ENCODE measurements around the gene BNC2.

The BNC2 gene

DNA sequence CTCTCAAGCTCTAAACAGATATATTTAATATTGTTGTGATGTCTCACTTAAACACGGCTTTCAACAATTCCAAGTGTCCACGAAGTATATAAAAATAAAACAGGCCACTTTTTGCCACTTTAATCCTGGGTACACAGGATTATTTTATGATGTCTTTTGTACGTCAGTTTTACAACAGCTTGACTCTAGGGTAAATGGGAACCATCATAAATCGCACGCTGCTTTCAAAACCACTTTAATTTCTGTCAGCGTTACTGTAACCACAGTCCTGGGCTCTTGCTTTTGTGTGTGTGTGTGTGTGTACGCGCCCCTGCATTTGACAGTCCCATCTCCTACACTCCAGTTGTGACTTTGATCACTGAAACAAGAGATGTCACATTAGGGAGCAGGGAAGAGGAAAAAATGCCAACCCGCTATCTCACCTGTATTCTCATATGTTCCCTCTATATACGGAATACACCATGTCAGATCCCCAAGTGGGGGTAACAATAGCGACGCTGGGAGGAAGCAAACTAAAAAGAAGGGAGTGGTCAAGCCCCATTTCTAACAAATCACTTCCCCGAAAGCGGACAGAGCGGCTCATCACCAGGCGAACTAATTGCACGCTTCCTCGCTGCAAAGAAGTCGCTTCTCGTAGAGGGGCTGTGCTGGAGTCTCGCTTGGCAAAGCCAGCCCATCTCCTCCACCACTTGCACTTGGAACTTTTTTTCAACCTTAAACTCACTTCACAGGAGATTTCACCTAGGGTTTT lies 1.2 kb downstream of the BNC2 start:
- no peak for DNase-seq

DNA sequence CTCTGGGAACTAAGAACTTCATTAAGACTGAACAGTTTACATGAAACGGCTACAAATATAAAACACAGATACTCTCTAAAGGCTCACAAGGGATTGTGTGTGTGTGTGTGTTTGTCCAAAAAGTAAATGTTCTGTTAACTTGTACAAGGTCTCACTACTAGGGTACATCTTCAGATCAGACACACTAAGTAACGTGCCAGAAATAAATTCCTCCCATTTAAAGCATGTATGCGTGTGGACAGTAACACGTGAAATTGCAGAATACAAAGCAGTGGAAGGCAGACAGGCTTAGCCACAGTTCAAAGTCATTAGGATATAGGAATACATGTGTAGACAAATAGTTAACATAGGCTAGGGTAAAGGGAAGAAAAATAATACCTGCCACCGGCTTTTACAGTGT lies 1.8 kb downstream of the BNC2 start:
- no peak for DNase-seq

DNA sequence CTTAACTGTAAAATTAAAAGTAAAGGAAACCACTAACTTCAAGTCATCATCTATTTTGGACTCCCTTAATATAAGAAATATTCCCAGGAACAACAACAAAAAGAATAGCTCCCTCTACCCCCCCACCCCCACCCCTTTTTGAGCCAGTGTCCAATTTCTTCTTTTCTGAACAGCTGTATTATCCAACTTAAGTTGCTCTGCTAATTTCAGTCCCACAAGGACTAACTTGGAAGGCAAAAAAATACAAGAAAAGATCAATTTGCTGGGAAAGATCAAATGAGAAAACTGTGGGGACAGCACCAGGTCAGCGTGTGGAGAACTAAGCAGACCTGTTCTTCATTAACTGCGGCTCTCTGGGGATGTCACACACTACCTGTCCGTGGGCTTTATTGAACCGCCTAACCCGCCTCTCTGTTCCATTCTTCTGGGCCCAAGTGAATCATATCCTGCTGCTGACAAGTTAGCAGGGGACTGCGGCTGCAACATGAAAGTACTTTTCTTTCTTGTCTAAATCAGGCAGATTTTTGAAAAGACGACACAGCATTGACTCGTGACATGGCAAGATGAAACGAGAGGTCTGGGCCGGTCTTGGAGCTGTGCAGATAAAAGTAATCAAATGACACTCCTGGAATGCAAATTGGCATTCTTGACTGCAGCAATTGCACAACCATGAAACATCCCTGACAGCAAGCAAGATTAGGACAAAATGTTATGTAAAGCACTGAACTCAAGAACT lies 2.7 kb downstream of the BNC2 start:
- DNase-seq: no peak

- no peak for DNase-seq
These were observed 3.9 kb downstream of the BNC2 start for GRCh38 chr9:16866587-16866986.

DNA sequence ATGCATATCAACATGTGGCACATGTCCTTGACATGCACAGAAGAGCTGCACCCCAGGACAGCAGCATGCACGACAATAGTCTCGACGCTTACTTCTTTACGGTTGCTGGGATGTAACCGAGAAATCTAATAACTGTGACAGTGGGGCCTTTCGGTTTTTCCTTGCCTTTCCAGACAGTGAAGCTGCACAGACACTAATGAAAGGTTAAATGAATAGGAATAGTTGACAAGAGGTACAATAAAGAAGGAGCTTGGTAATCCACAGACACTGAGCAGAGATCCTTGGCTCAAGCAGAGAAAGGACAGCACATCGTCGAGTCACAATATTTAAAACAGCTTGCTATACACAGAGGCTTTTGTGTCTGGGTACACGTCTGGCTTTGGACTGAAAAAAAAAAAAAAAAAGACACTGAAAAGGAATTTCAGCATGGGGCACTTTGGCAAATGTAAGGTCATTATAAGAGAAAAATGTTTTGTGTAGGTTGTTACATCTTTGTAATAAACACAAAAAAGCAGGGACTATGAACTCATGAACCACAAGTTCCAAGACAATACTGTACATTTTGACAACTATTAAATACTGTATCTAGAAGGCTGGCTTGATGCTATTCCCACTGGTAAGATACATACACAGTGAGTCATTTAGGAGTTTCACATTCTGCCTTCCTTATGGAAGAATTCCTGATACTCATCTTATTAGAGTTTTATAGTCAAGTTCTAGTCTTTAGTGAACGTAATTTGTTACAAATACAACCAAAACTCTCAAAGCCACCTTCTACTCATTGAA lies 5.6 kb downstream of the BNC2 start:
- DNase-seq: no peak

DNA sequence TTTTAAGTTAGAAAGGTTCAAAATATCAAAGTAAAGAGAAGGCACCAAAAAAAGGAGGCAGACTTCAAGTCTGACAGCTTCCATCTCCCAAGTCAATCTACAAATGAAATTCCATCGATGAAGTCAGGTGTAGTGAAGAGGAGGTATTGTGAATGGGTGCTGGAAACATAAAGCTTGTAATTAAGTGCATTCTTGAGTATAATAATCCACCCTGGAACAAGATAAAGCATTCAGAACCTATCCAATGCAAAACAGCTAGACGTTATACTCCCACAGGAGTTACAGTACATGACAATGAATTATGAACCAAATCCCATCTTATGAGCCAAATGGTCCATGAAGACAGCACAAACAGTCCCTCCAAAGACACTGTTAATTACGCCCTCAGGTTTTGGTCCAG lies 22.3 kb downstream of the BNC2 start:
- no peak for DNase-seq

DNA sequence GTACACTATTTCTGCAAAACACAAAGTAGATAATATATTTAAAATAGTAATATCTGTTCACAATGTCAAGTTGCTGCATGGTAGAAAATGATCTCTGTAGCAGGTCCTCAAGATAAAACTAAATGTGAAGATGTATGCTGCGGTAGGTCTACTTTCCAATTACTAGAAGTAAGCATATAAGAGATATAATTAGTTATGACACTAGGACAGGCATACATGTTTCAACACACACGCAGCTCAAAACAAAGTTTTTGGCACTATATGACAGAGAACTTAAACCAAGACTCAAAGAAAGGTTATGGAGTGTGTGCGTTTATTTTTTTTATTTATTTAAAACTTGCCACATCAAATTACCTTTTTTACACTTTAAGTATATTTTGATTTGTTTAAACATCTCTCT lies 23.5 kb downstream of the BNC2 start:
- no peak for DNase-seq

- no peak for DNase-seq
These were observed 24.1 kb downstream of the BNC2 start for GRCh38 chr9:16846367-16846766.

GRCh38 chr9:16834817-16835216 lies 35.7 kb downstream of the BNC2 start:
- DNase-seq: no peak

- no peak for DNase-seq
These were observed 37.1 kb downstream of the BNC2 start for GRCh38 chr9:16833296-16833835.

DNA sequence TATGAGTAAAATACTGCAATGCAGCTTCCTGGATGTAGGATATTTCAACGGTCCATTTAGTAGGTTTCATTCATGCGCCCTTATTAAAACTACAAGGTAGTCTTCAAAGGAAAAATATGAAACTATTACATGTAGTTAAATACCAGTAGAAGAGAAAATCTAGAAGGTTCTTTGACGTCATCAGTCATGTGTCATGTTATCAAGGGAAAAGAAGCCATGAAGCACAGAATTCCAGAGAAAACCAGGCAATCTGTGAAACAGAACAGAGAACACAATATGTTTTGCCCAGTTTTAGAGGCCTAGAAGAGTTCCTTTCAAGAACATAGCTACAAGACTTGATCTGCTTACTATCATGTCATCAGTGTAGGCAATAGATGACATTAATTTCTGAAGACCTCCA lies 38.4 kb downstream of the BNC2 start:
- no peak for DNase-seq

GRCh38 chr9:16830806-16831205 lies 39.7 kb downstream of the BNC2 start:
- DNase-seq: no peak

DNA sequence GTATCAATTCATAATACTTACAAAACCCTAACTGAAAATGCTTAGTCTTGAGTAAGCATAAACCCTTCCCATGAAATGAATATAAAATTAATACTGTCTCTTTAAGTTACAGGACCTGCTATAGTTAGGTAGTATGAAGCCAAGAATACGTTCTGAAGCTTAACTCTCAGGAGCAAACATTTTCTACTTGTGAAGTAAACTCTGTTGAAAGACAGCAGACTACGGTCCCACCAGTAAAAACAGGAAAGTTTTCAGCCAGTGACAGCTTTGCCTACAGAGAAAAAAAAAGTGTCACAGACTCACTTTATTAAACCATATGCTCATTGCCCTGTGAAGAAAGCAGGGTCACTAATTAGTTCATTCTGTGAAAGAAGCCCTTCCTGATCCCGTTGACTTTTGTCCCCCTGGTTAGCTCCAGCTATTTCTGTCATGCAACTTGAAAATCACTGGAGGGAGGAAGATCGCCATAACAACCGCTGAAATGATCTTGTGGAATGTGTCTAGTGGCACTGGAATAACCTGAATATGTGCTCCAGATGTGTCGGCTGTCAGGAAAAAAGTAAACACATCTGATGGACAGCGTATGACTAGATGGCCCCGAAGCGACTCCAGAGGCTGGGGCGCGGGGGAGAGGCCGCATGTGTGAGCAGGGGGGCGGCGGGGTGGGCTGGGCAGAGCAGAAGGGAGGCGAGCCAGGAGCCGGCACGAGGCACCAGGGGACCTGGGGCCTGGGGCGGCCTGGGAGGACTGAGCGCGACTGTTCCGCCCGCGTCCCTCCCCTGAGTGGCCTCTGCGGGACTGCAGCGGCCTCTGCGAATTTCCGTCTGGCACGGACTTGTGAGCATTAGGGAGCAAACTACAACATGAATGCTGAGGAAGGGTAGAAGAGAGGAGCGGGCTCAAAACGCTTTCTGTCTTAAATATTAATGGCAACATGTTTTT lies 41.9 kb downstream of the BNC2 start:
- DNase-seq: no peak

GRCh38 chr9:16825971-16826625 lies 44.4 kb downstream of the BNC2 start:
- no peak for DNase-seq

DNA sequence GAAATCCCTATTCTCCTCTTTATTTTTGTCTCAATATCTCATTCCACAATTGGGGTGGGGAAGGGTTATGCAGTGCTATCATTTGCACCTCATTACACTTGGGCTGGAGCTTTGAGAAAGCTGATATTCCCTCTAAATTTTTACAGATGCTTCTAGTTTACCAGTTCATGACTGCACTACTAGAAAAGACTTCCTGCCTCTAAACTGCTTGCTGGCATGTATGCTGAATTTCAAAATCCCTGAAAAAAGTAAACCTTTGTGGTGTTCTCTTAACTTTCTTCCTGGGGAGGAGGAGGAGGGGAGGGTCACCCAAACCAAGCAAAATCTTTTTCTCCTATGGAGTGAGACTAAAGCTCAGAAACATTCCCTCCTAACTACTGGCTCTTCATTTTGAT lies 45.1 kb downstream of the BNC2 start:
- DNase-seq: no peak

- no peak for DNase-seq
These were observed 45.7 kb downstream of the BNC2 start for GRCh38 chr9:16824545-16825330.

- no peak for DNase-seq
These were observed 46.6 kb downstream of the BNC2 start for GRCh38 chr9:16823906-16824305.

GRCh38 chr9:16821344-16821743 lies 49.1 kb downstream of the BNC2 start:
- no peak for DNase-seq

DNA sequence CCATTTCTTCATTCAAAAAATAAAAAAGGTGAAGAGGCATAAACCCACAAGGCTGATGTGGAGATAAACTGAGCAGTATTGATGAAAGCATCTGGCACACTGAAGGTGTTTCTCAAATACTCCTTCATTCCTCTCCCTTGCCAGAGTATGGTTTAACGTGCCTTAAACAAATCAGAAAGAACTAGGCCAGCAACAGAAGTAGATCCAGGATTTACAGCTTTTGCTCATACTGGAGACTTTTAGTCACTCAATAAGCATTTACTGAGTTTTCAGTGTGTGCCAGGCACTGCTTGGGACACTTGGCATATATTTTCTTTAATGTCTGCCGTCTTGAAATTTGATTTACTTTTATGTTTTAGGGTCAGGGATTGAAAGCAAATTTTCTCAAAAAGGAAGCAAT lies 53.0 kb downstream of the BNC2 start:
- no peak for DNase-seq

DNA sequence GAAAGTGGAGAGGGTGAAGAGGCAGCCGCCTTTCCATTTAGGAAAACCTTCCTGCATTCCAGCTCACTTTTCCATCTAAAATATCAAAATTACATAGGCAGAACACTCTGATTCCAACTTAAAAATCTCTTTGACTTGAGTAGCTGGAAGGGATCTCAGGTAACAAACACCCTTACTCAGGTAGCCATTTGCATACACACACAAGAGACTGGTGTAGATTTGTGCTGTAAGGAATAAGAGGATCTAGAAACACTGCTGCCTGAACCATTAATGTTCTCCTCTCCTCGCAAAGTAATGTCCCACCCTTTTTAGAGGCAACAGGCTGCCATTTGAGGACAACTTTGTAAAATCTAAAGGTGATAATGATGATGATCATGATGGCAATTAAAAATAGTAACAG lies 53.5 kb downstream of the BNC2 start:
- no peak for DNase-seq

DNA sequence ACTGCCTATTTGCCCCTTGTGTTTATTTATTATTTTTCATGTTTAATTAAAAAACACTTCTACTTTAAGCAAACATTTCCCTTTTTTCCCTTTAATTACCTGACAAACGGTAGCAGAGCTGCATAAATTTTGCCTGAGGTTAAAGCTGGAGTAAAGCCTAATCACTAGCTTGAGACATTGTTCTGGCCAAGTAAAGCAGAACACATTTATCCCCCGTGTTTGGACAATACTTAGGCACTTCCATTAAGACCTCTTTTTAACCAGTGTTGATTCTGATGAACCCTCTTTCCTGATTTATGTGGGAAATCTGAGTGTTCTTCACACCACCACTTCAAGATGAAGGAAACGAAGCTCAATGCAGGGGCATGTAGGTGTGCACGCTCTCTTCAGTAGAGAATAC lies 54.5 kb downstream of the BNC2 start:
- DNase-seq: no peak
